GM21717 (cell line): ENCODE results near the gene UMODL1.
"Not testable (repeated sequence)": the region's sequence is repeated elsewhere in the genome, so short reads cannot be mapped to it uniquely, and the experiment has no call there.

Experiments
- ATAC-seq: cut with Tn5 transposase; IDR thresholded peaks from one replicate; pipeline ENCODE4 v1.9.1; 2021; ENCODE audit warnings: mild to moderate bottlenecking, moderate library complexity; ENCODE audit not compliant: unreplicated experiment

The UMODL1 gene

GRCh38 chr21:42111811-42112210 is 40.7 kb downstream of the UMODL1 start:
- ATAC-seq: no peak

- ATAC-seq: no peak
Observed at GRCh38 chr21:42112238-42112637, 41.1 kb downstream of the UMODL1 start.

- no peak for ATAC-seq
Observed at GRCh38 chr21:42112857-42113256, 41.7 kb downstream of the UMODL1 start.

GRCh38 chr21:42113926-42114409 is 42.9 kb downstream of the UMODL1 start:
- no peak for ATAC-seq

GRCh38 chr21:42114646-42115045 is 43.5 kb downstream of the UMODL1 start:
- ATAC-seq: no peak

- ATAC-seq: no peak
Observed at GRCh38 chr21:42115136-42115683, 44.1 kb downstream of the UMODL1 start.

- not testable (repeated sequence) for ATAC-seq
Observed at GRCh38 chr21:42116551-42116950, 45.4 kb downstream of the UMODL1 start.

- ATAC-seq: no peak
Observed at GRCh38 chr21:42117229-42117966, 46.3 kb downstream of the UMODL1 start.

- no peak for ATAC-seq
Observed at GRCh38 chr21:42117967-42118780, 47.1 kb downstream of the UMODL1 start.

GRCh38 chr21:42118901-42119300 is 47.8 kb downstream of the UMODL1 start:
- ATAC-seq: no peak

GRCh38 chr21:42120101-42120902 is 49.2 kb downstream of the UMODL1 start:
- no peak for ATAC-seq

- ATAC-seq: no peak
Observed at GRCh38 chr21:42120903-42121535, 49.9 kb downstream of the UMODL1 start.

- no peak for ATAC-seq
Observed at GRCh38 chr21:42121794-42122193, 50.7 kb downstream of the UMODL1 start.

- ATAC-seq: no peak
Observed at GRCh38 chr21:42122398-42122797, 51.3 kb downstream of the UMODL1 start.

GRCh38 chr21:42122808-42123207 is 51.7 kb downstream of the UMODL1 start:
- ATAC-seq: no peak

GRCh38 chr21:42123219-42123908 is 52.2 kb downstream of the UMODL1 start:
- no peak for ATAC-seq

- no peak for ATAC-seq
Observed at GRCh38 chr21:42124081-42124480, 53.0 kb downstream of the UMODL1 start.

GRCh38 chr21:42124826-42125570 is 53.9 kb downstream of the UMODL1 start:
- ATAC-seq: no peak
